Left ventricle myocardium inferior (tissue), 1 donor: ENCODE results near the gene ZNF483. TPM values are rescaled to one million over a fixed set of nuclear protein-coding genes. Genes with fewer than 3 reads are reported as not detected.

Experiments used
- DNase-seq: peaks from one replicate; pipeline ENCODE4 v3.0.0-alpha.2; 2020
- H3K27ac ChIP-seq: fragments of 200-600 bp; replicated peaks from 2 replicates; pipeline ENCODE4 v1.8.0; 2021
- H3K27me3 ChIP-seq: fragments of 200-600 bp; 2 replicates; pipeline ENCODE4 v1.8.0; 2021; ENCODE audit warnings: low read depth
- H3K36me3 ChIP-seq: fragments of 200-600 bp; 2 replicates; pipeline ENCODE4 v1.8.0; 2021
- H3K4me1 ChIP-seq: fragments of 200-600 bp; 2 replicates; pipeline ENCODE4 v1.8.0; 2021
- H3K4me3 ChIP-seq: fragments of 200-600 bp; 2 replicates; pipeline ENCODE4 v1.8.0; 2021; ENCODE audit warnings: mild to moderate bottlenecking, moderate library complexity
- H3K9me3 ChIP-seq: fragments of 200-600 bp; replicated peaks from 2 replicates; pipeline ENCODE4 v1.8.0; 2021
- intact Hi-C: fragments of 100-400 bp; cut with micrococcal nuclease; formaldehyde crosslinking; loops from one replicate; pipeline ENCODE4 v1.11.0; 2022
- long read RNA-seq: library from polyadenylated mRNA; unstranded; transcript quantifications from one replicate; pipeline ENCODE4 v2.0.0, GENCODE V29; 2021
- total RNA-seq: library from RNA; stranded (reverse); fragmentation: NEBNext Ultra II Directional; extraction: Animal tissue kit (Norgen Biotek cat#: 25700); gene quantifications from one replicate; pipeline ENCODE4 v1.2.1, GENCODE V29; 2021
- TF ChIP-seq, protein P1 (sequence below): fragments of 200-600 bp; IDR thresholded peaks from 2 replicates; pipeline ENCODE4 v1.8.0; 2021; ENCODE audit warnings: antibody characterized with exemption, mild to moderate bottlenecking, borderline replicate concordance
- donor health status: DM: no; HTN: yes; CAD: no; lungs with severe emphysema.

Gene ZNF483
- total RNA-seq, result 5.8 TPM
- long read RNA-seq, partial matches to known transcripts, result 0 of 3 reads
- long read RNA-seq, other reads (novel, unspliced or antisense), result 3 of 3 reads

DNA sequence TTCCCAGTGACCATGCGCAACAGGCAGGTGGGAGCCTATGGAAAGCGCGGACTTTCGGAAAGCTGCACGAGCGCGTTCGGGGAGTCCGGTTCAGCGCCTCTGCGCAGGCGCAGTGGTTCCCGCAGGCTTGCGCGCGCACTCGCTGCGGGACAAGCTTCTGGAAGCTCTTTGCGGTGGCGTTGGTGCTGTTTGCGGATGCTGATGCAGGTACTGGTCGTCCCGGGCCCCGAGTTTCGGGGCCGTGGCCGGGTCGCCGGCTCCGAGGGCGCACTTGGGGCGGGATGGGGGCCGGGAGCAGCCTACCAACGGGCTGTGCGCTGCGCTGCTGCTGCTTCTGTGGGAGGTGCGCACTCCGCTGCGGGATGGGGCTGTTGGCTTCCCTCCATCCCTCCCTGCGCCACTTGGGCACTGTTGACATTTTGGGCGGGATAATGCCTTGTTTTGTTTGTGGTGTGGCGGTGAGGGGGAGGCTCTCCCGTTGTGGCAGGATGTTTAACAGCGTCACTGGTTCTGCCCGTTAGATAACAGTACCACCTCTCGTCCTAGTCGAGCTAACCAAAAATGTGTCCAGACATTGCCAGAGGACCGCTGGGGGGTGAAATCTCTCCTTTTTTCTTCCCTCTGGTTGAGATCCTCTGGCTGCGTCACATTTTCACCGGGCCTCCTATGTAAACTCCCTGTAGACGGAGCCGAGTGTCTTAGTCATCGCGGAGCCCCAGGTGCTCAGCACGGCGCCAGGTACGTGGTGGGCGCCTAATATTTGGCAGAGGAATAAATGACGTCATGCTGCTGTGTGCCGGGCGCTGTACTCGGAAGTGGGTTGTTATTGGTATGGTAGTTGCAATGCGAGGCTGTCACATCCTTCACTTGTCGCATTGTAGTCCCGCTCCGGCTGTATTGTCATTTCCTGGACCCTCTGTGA is at the start of gene ZNF483:
TSS of gene ZNF483 (plus strand) at position 124 of the 922 bp plus-strand sequence. CDS start 2,217 bp downstream, outside the sequence.
- peaks cover 20% of the 10 kb centered on the region for H3K4me1 ChIP-seq
- TF ChIP-seq, protein P1, sequence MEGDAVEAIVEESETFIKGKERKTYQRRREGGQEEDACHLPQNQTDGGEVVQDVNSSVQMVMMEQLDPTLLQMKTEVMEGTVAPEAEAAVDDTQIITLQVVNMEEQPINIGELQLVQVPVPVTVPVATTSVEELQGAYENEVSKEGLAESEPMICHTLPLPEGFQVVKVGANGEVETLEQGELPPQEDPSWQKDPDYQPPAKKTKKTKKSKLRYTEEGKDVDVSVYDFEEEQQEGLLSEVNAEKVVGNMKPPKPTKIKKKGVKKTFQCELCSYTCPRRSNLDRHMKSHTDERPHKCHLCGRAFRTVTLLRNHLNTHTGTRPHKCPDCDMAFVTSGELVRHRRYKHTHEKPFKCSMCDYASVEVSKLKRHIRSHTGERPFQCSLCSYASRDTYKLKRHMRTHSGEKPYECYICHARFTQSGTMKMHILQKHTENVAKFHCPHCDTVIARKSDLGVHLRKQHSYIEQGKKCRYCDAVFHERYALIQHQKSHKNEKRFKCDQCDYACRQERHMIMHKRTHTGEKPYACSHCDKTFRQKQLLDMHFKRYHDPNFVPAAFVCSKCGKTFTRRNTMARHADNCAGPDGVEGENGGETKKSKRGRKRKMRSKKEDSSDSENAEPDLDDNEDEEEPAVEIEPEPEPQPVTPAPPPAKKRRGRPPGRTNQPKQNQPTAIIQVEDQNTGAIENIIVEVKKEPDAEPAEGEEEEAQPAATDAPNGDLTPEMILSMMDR, result no peak
- H3K4me3 ChIP-seq, result peak within 1 kb of the TSS; percentile 91
- H3K9me3 ChIP-seq, result no peaks in the 10 kb centered on the region
- no peaks in the 10 kb centered on the region for H3K27me3 ChIP-seq
- H3K27ac ChIP-seq, result peak within 1 kb of the TSS; percentile 47
- intact Hi-C loops, result no loop called here
- H3K36me3 ChIP-seq, result peaks cover 32% of the 10 kb centered on the region
- DNase-seq, result peak; percentile 74

DNA sequence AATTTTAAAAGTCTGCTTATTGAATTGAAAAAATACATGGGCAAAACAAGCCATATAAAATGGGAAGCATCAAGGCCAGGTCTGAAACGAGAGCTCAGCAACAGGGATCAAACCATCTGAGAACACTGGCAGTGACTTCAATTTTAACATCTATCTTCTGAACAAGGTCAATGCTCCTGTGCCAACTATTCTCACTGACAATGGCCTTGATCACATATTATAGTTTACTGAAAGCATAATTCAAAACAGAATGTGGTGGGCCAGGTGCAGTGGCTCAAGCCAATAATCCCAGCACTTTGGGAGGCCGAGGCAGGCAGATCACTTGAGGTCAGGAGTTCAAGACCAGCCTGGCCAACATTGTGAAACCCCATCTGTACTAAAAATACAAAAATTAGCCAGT is 49.8 kb upstream of the ZNF483 start:
- TF ChIP-seq, protein P1, result no peak
- no peak for DNase-seq
- Histone ChIP-seq H3K4me1 (peaks cover 90% of the 10 kb centered on the region), H3K27ac (no peak overlapping the region), H3K9me3 (no peaks in the 10 kb centered on the region), H3K27me3 (no peaks in the 10 kb centered on the region), H3K36me3 (no peaks in the 10 kb centered on the region), H3K4me3 (no peak overlapping the region)
- intact Hi-C loops, result no loop called here

DNA sequence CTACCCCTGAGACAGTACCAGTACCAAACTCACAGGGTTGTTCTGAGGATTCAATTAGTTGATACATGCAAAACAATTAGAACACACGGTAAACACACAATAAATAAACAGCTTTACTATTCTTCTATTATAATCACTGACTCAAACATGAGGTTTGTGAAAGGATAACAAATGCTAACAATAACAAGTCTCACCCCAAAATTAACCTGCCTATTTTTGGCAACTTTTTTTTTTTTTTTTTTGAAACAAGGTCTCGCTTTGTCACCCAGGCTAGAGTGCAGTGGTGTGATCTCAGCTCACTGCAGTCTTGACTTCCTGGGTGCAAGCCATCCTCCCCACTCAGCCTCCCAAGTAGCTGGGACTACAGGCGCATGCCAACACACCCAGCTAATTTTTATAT is 47.3 kb upstream of the ZNF483 start:
- no peaks in the 10 kb centered on the region for H3K9me3 ChIP-seq
- no peak overlapping the region for H3K27ac ChIP-seq
- TF ChIP-seq, protein P1, result no peak
- H3K4me1 ChIP-seq, result peaks cover 90% of the 10 kb centered on the region
- no peak for DNase-seq
- H3K36me3 ChIP-seq, result no peaks in the 10 kb centered on the region
- H3K4me3 ChIP-seq, result no peak overlapping the region
- intact Hi-C loops, result no loop called here
- H3K27me3 ChIP-seq, result no peaks in the 10 kb centered on the region

DNA sequence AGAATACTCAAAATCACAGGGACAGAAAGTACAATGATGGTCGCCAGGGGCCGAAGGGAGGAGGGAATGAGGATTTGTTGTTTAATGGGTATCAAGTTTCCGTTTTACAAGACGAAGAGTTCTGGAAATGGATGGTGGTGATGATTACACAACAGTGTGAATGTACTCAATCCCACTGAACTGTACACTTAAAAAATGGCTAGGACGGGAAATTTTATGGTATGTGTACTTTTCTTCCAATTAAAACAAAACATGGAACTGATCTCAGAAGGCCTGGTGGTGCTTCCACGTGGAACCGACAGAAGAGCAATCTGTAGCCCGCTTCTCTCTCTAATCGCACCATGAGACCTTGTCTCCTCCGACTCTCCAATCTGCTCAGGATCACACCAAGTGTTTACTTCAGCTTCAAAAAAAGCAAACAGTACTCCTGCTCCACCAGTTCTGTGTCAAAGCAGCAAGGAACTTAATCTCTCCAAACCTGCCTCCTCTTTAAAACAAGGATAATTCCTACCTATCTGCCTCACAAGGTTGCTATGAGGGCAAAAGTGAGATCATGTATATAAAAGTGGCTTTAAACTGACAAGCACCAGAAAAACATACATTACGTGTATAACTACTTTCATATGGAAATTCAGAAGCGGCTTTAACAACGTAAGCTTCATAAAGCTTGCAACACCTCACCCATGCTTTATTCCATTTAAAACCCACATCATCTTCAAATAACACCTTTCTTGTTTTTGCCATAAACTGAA is 42.9 kb upstream of the ZNF483 start:
- no peaks in the 10 kb centered on the region for H3K36me3 ChIP-seq
- H3K4me3 ChIP-seq, result peak overlapping the region; percentile 92
- no peaks in the 10 kb centered on the region for H3K9me3 ChIP-seq
- H3K27ac ChIP-seq, result peak overlapping the region; percentile 98
- intact Hi-C loops, result no loop called here
- DNase-seq, result no peak
- peaks cover 52% of the 10 kb centered on the region for H3K4me1 ChIP-seq
- TF ChIP-seq, protein P1, result no peak
- H3K27me3 ChIP-seq, result no peaks in the 10 kb centered on the region

DNA sequence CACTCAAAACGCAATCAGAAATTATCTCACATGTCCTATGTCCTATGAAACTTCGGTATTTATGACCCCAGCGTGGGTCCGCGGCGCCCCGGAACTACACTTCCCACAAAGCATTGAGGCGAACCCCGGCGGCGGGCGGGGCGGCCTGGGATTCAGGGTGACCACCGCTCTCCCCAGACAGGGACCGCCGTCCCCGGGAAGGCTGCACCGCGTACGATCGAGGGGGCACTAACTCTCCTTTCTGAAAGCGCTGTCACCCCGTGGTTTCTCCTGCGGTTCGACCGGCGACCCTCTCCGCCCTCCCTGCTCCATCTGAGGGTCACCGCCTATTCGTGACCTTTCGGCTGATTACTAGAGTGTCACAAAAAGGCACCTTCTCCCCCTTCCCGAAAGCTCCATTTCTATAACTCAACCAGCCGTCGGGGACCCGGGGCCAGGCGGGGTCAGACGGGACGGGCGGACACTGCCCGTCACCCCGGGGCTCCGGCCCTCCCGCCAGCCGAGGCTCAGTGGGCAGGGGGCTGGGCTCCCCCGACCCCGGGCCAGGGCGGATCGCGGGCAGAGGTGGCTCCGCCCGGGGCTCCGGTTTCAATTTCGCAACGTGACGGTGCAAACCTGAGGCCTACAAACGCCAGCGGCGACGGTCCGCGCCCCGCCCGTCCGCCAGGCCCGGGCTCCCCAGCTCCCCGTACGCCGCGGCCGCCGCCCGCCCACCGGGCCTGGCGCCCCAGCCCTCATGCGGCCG is 42.1 kb upstream of the ZNF483 start:
- Histone ChIP-seq H3K27ac (peak overlapping the region; percentile 98), H3K9me3 (no peaks in the 10 kb centered on the region), H3K4me1 (peaks cover 45% of the 10 kb centered on the region), H3K36me3 (no peaks in the 10 kb centered on the region), H3K27me3 (no peaks in the 10 kb centered on the region), H3K4me3 (peak overlapping the region; percentile 92)
- peak; percentile 80 for DNase-seq
- TF ChIP-seq, protein P1, result no peak
- intact Hi-C loops, result no loop called here
